Measurements from ENCODE around the gene ASPSCR1. TPM values are rescaled to one million over a fixed set of nuclear protein-coding genes. Genes with fewer than 3 reads are reported as not detected.

ASPSCR1 gene
- total and polyA plus RNA-seq, 12 donors = 10.2 to 177 (median 27.6) TPM

GRCh38 chr17:82041144-82041814 lies 63.9 kb downstream of the ASPSCR1 start:
- no peak for DNase-seq
- TF ChIP-seq CTCF (IDR thresholded peaks at IDR 0.05) (no peak), POLR2A (IDR thresholded peaks at IDR 0.05) (no peak)
- intact Hi-C loops (cut with DNase I) = no loop called here
- WGBS, 4 donors = 80 to 85% (median 83%) methylated on average over 17 of the region's 17 CpGs
- no peaks in the 10 kb centered on the region for H3K36me3 ChIP-seq (replicated peaks in 1 of 2)
- no peaks in the 10 kb centered on the region for H3K27me3 ChIP-seq
- no peak overlapping the region for H3K4me3 ChIP-seq
- peaks cover 8 to 9% of the 10 kb centered on the region in 2 donors for H3K4me1 ChIP-seq (replicated peaks in 1 of 2)
- no peak overlapping the region for H3K27ac ChIP-seq
- H3K9me3 ChIP-seq (replicated peaks in 1 of 3) = no peaks in the 10 kb centered on the region

- no peaks in the 10 kb centered on the region for H3K9me3 ChIP-seq (replicated peaks in 1 of 3)
- H3K36me3 ChIP-seq (replicated peaks in 1 of 2) = peaks cover 0 to 7% of the 10 kb centered on the region in 2 donors
- no peaks in the 10 kb centered on the region for H3K4me1 ChIP-seq (replicated peaks in 1 of 2)
- DNase-seq = no peak
- WGBS, 4 donors = 69 to 84% (median 78%) methylated on average over 6 to 9 of the region's 9 CpGs
- H3K4me3 ChIP-seq = no peak overlapping the region
- H3K27me3 ChIP-seq = no peaks in the 10 kb centered on the region
- no peak for TF ChIP-seq POLR2A (IDR thresholded peaks at IDR 0.05)
- TF ChIP-seq CTCF (IDR thresholded peaks at IDR 0.05) = no peak
- intact Hi-C loops (cut with DNase I) = no loop called here
- H3K27ac ChIP-seq = no peak overlapping the region
Observed at GRCh38 chr17:82042649-82043048, 65.2 kb downstream of the ASPSCR1 start.

DNA sequence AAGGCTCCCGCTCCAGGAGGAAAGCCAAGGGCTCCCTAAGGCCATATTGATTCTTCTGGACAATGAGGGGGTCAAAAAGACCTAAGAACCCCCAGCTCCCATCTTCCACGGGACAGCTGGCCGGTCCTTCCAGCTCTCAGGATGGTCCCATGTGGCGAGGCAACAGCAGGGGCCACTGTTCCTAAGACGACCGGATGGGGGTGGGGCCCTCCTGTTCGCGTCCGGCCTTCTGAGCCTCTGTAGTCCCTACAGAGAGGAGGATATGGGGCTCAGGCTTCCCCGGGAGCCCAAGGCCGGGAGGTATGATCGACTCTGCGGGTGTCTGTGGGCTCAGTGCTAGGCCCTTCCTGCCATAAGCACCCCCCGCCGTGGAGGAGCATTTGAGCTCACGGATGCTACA lies 66.1 kb downstream of the ASPSCR1 start:
- WGBS, 4 donors = 75 to 81% (median 77%) methylated on average over 8 to 16 of the region's 16 CpGs
- Histone ChIP-seq H3K27me3 (no peaks in the 10 kb centered on the region), H3K36me3 (replicated peaks in 1 of 2) (peaks cover 0 to 13% of the 10 kb centered on the region in 2 donors), H3K27ac (no peak overlapping the region), H3K4me1 (replicated peaks in 1 of 2) (no peaks in the 10 kb centered on the region), H3K4me3 (no peak overlapping the region), H3K9me3 (replicated peaks in 1 of 3) (no peaks in the 10 kb centered on the region)
- TF ChIP-seq POLR2A (IDR thresholded peaks at IDR 0.05) (no peak), CTCF (IDR thresholded peaks at IDR 0.05) (no peak)
- intact Hi-C loops (cut with DNase I) = no loop called here
- DNase-seq = no peak

GRCh38 chr17:82045936-82046484 lies 68.6 kb downstream of the ASPSCR1 start:
- Histone ChIP-seq H3K9me3 (replicated peaks in 1 of 3) (no peaks in the 10 kb centered on the region), H3K4me1 (replicated peaks in 1 of 2) (peaks cover 7% of the 10 kb centered on the region in 2 donors), H3K27ac (no peak overlapping the region), H3K36me3 (replicated peaks in 1 of 2) (peaks cover 0 to 31% of the 10 kb centered on the region in 2 donors), H3K4me3 (no peak overlapping the region), H3K27me3 (no peaks in the 10 kb centered on the region)
- DNase-seq = no peak
- intact Hi-C loops (cut with DNase I) = no loop called here
- WGBS, 4 donors = 78 to 86% (median 79%) methylated on average over 10 to 14 of the region's 14 CpGs
- TF ChIP-seq POLR2A (IDR thresholded peaks at IDR 0.05) (no peak), CTCF (IDR thresholded peaks at IDR 0.05) (no peak)
